SK-N-SH treated with all-trans-retinoic acid at 6 μM for 48 hours (cell line): ENCODE data around the gene SH3TC2.
A peak's percentile ranks its signal among the peaks of the same experiment; 100 is the strongest.

Source experiments
- ATAC-seq: fragments of 200-7000 bp; cut with Tn5 transposase; 3 replicates; pipeline ENCODE4 v1.9.1; 2020; ENCODE audit warnings: mild to moderate bottlenecking, moderate library complexity
- ARNTL ChIP-seq: fragments of 450-650 bp; formaldehyde crosslinking; IDR thresholded peaks from 2 replicates; pipeline ENCODE4 v1.5.0; 2020; ENCODE audit warnings: low read depth, mild to moderate bottlenecking, moderate library complexity, borderline replicate concordance
- BACH2 ChIP-seq: fragments of 250-450 bp; sonication (Bioruptor Pico); IDR thresholded peaks from 2 replicates; pipeline ENCODE4 v1.9.0; 2021; ENCODE audit warnings: mild to moderate bottlenecking, borderline replicate concordance
- CSDC2 ChIP-seq: fragments of 250-450 bp; sonication (Bioruptor Pico); IDR thresholded peaks from 2 replicates; pipeline ENCODE4 v1.5.0; 2020; ENCODE audit warnings: mild to moderate bottlenecking, moderate library complexity
- ESRRG ChIP-seq: fragments of 250-450 bp; sonication (Bioruptor Pico); IDR thresholded peaks from 2 replicates; pipeline ENCODE4 v1.6.1; 2021; ENCODE audit warnings: mild to moderate bottlenecking
- GLIS3 ChIP-seq: fragments of 250-450 bp; sonication (Bioruptor Pico); IDR thresholded peaks from 2 replicates; pipeline ENCODE4 v1.5.0; 2020; ENCODE audit warnings: mild to moderate bottlenecking, moderate library complexity
- ISL1 ChIP-seq: fragments of 250-450 bp; sonication (Bioruptor Pico); IDR thresholded peaks from 2 replicates; pipeline ENCODE4 v2.1.2; 2022; ENCODE audit warnings: mild to moderate bottlenecking, moderate library complexity
- OSR1 ChIP-seq: fragments of 250-450 bp; sonication (Bioruptor Pico); IDR thresholded peaks from 2 replicates; pipeline ENCODE4 v1.8.0; 2022; ENCODE audit warnings: moderate library complexity, mild to moderate bottlenecking, inconsistent platforms
- PPARA ChIP-seq: fragments of 250-450 bp; sonication (Bioruptor Pico); IDR thresholded peaks from 2 replicates; pipeline ENCODE4 v1.5.0; 2020; ENCODE audit warnings: mild to moderate bottlenecking, borderline replicate concordance
- RARB ChIP-seq: fragments of 250-450 bp; sonication (Bioruptor Pico); IDR thresholded peaks from 2 replicates; pipeline ENCODE4 v1.8.0; 2021; ENCODE audit warnings: mild to moderate bottlenecking, moderate library complexity
- SNAI2 ChIP-seq: fragments of 250-450 bp; sonication (Bioruptor Pico); IDR thresholded peaks from 2 replicates; pipeline ENCODE4 v1.5.0; 2020; ENCODE audit warnings: mild to moderate bottlenecking, moderate library complexity
- TCF4 ChIP-seq: fragments of 250-450 bp; sonication (Bioruptor Pico); IDR thresholded peaks from 2 replicates; pipeline ENCODE4 v1.8.0; 2021; ENCODE audit warnings: mild to moderate bottlenecking, moderate library complexity, borderline replicate concordance
- TOX ChIP-seq: fragments of 250-450 bp; sonication (Bioruptor Pico); IDR thresholded peaks from 2 replicates; pipeline ENCODE4 v1.8.0; 2021; ENCODE audit warnings: mild to moderate bottlenecking, moderate library complexity, borderline replicate concordance
- ZFP30 ChIP-seq: fragments of 450-650 bp; formaldehyde crosslinking; IDR thresholded peaks from 2 replicates; pipeline ENCODE4 v1.5.0; 2022; ENCODE audit warnings: mild to moderate bottlenecking, moderate library complexity
- ZNF565 ChIP-seq: fragments of 450-650 bp; formaldehyde crosslinking; conservative IDR thresholded peaks from 2 replicates; pipeline ENCODE4 v1.5.0; 2020; ENCODE audit warnings: low read depth, mild to moderate bottlenecking, moderate library complexity
- ZNF70 ChIP-seq: fragments of 450-650 bp; formaldehyde crosslinking; IDR thresholded peaks from 2 replicates; pipeline ENCODE4 v1.5.0; 2020; ENCODE audit warnings: mild to moderate bottlenecking, moderate library complexity
- ZNF8 ChIP-seq: fragments of 450-650 bp; formaldehyde crosslinking; IDR thresholded peaks from 2 replicates; pipeline ENCODE4 v1.5.0; 2020; ENCODE audit warnings: mild to moderate bottlenecking, moderate library complexity
- TF ChIP-seq, protein P1 (sequence below): fragments of 250-450 bp; sonication (Bioruptor Pico); IDR thresholded peaks from 2 replicates; pipeline ENCODE4 v1.8.0; 2020; ENCODE audit warnings: mild to moderate bottlenecking, moderate library complexity, borderline replicate concordance
- TF ChIP-seq, protein P2 (sequence below): fragments of 250-450 bp; sonication (Bioruptor Pico); IDR thresholded peaks from 2 replicates; pipeline ENCODE4 v1.8.0; 2021; ENCODE audit warnings: low read depth, mild to moderate bottlenecking, moderate library complexity, borderline replicate concordance
- TF ChIP-seq, protein P3 (sequence below): fragments of 250-450 bp; sonication (Bioruptor Pico); IDR thresholded peaks from 2 replicates; pipeline ENCODE4 v1.5.1; 2020; ENCODE audit warnings: low read depth, mild to moderate bottlenecking, moderate library complexity
- TF ChIP-seq, protein P4 (sequence below): fragments of 250-450 bp; sonication (Bioruptor Pico); IDR thresholded peaks from 2 replicates; pipeline ENCODE4 v1.5.0; 2020; ENCODE audit warnings: mild to moderate bottlenecking, moderate library complexity
- TF ChIP-seq, protein P5 (sequence below): fragments of 250-450 bp; sonication (Bioruptor Pico); IDR thresholded peaks from 2 replicates; pipeline ENCODE4 v1.5.1; 2021; ENCODE audit warnings: mild to moderate bottlenecking, moderate library complexity

SH3TC2 gene

DNA sequence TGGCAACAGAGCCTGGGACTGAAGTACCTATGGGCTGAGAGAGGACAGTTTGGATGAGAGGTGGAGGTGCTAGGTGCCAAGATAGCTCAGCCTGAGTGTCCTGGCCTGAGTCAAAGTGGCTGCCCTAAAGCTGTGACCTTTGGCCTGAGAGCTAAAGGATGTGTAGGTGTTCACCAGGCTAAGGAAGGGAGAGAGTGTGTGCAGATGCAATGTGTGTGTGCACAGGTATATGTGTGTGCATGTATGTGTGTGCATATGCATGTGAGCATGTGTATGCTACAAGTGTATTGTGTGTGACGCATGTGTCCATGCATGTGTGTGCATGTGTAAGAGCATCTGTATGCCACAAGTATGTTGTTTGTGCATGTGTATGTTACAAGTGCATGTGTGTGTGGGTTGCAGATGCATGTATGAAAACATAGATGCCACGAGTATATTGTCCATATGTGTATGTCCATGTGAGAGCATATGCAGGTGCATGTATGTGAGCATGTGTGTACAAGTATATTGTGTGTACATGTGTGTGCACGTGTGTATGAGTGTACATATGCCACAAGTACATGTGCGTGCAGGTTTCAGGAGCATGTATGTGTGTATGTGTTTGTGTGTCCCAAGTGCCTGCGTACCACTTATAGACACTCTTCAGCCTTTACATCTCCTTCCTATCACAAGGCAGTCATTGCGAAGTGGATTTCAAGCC lies 102.6 kb downstream of the SH3TC2 start (continued):
- TF ChIP-seq, protein P1, sequence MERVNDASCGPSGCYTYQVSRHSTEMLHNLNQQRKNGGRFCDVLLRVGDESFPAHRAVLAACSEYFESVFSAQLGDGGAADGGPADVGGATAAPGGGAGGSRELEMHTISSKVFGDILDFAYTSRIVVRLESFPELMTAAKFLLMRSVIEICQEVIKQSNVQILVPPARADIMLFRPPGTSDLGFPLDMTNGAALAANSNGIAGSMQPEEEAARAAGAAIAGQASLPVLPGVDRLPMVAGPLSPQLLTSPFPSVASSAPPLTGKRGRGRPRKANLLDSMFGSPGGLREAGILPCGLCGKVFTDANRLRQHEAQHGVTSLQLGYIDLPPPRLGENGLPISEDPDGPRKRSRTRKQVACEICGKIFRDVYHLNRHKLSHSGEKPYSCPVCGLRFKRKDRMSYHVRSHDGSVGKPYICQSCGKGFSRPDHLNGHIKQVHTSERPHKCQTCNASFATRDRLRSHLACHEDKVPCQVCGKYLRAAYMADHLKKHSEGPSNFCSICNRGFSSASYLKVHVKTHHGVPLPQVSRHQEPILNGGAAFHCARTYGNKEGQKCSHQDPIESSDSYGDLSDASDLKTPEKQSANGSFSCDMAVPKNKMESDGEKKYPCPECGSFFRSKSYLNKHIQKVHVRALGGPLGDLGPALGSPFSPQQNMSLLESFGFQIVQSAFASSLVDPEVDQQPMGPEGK (CRISPR knock-in tag) = no peak
- no peak for TF ChIP-seq TOX

DNA sequence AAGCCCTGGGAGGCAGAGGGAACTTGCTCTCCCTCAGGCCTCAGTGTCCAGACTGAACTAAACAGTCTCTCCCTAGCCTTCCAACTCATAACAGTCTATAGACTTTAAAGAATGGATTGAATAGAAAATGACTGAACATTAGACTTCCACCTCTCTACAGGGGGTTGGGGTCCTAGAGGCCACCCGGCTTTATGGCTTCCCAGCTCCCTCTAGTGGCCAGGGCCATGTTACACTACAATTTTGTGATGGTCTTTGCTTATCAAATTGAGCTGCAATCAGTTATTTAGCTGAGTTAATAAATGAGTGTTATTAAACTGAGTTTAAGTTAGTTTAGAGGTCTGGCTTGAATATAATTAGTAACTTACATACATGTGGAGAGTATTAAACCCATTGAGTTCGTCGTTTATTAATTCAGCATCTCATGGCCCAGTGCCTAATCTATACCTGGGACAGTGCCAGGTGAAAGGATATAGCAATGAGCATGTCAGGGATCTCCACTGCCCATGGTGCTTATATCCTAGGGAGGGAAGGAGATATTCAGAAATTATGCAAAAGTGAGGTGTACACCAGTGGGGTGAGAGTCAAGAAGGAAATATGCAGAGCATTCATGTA lies 105.2 kb downstream of the SH3TC2 start:
- TF ChIP-seq, protein P2, sequence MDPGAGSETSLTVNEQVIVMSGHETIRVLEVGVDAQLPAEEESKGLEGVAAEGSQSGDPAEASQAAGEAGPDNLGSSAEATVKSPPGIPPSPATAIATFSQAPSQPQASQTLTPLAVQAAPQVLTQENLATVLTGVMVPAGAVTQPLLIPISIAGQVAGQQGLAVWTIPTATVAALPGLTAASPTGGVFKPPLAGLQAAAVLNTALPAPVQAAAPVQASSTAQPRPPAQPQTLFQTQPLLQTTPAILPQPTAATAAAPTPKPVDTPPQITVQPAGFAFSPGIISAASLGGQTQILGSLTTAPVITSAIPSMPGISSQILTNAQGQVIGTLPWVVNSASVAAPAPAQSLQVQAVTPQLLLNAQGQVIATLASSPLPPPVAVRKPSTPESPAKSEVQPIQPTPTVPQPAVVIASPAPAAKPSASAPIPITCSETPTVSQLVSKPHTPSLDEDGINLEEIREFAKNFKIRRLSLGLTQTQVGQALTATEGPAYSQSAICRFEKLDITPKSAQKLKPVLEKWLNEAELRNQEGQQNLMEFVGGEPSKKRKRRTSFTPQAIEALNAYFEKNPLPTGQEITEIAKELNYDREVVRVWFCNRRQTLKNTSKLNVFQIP (CRISPR knock-in tag) = no peak
- no peak for TF ChIP-seq SNAI2
- TF ChIP-seq ARNTL (CRISPR knock-in tag) = no peak
- no peak for TF ChIP-seq TCF4
- TF ChIP-seq ESRRG (CRISPR knock-in tag) = no peak
- TF ChIP-seq, protein P3, sequence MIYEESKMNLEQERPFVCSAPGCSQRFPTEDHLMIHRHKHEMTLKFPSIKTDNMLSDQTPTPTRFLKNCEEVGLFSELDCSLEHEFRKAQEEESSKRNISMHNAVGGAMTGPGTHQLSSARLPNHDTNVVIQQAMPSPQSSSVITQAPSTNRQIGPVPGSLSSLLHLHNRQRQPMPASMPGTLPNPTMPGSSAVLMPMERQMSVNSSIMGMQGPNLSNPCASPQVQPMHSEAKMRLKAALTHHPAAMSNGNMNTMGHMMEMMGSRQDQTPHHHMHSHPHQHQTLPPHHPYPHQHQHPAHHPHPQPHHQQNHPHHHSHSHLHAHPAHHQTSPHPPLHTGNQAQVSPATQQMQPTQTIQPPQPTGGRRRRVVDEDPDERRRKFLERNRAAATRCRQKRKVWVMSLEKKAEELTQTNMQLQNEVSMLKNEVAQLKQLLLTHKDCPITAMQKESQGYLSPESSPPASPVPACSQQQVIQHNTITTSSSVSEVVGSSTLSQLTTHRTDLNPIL = no peak
- TF ChIP-seq ISL1 (CRISPR knock-in tag) = no peak
- TF ChIP-seq ZNF8 (CRISPR knock-in tag) = no peak
- TF ChIP-seq ZNF565 (CRISPR knock-in tag) = no peak
- TF ChIP-seq ZFP30 (CRISPR knock-in tag) = no peak
- no peak for TF ChIP-seq CSDC2
- no peak for TF ChIP-seq RARB
- TF ChIP-seq OSR1 (CRISPR knock-in tag) = no peak
- no peak for TF ChIP-seq BACH2 (CRISPR knock-in tag)
- TF ChIP-seq, protein P1 (CRISPR knock-in tag) = no peak
- peak; percentile 84 for ATAC-seq

DNA sequence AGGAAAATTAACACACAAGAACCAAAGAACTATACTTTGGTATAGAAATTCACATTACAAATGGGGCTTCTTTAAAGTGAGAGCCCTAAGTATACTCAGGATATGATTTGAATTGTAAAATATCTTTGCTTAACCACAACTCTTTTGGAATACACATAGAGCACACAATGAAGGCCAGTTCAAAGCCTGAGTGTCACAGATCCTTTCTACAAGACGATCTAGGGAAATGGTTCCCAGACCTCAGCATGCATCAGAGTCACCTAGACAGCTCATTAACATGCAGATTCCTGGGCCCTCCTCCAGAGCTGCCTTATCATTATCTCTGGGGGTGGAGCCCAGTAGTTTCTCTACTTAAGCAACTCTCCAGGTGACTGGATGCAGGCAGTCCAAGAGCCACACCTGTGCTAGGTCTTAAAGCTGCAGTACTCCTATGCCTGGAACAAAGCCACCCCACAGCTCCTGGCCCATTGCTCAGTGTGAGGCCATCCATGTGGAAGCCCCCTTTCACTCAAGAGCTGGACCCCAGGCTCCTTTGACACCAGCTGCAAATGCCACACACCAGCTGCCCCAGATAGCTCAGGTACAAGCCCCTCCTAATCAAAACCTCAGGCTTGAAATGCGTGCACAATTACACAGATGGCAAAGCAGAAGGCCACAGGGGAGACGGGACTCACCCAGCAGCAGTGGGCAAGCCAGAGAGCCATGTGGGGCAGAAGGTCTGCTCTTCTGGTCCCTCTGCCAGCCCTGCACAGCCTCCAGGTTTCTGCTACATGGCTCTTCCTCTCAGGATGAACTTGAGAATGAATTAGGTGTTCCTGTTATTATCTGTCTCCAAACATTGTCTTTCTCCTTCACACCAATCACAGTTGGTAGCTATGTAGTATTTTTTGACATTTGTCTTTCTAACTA lies 106.1 kb downstream of the SH3TC2 start:
- ATAC-seq = no peak
- TF ChIP-seq GLIS3 (CRISPR knock-in tag) (no peak), ZNF70 (CRISPR knock-in tag) (no peak), TCF4 (no peak), ISL1 (CRISPR knock-in tag) (no peak), ZNF8 (CRISPR knock-in tag) (no peak), BACH2 (CRISPR knock-in tag) (no peak), SNAI2 (no peak), PPARA (no peak), TOX (no peak), ZNF565 (CRISPR knock-in tag) (no peak), ARNTL (CRISPR knock-in tag) (no peak), CSDC2 (no peak), RARB (no peak)
- TF ChIP-seq, protein P4, sequence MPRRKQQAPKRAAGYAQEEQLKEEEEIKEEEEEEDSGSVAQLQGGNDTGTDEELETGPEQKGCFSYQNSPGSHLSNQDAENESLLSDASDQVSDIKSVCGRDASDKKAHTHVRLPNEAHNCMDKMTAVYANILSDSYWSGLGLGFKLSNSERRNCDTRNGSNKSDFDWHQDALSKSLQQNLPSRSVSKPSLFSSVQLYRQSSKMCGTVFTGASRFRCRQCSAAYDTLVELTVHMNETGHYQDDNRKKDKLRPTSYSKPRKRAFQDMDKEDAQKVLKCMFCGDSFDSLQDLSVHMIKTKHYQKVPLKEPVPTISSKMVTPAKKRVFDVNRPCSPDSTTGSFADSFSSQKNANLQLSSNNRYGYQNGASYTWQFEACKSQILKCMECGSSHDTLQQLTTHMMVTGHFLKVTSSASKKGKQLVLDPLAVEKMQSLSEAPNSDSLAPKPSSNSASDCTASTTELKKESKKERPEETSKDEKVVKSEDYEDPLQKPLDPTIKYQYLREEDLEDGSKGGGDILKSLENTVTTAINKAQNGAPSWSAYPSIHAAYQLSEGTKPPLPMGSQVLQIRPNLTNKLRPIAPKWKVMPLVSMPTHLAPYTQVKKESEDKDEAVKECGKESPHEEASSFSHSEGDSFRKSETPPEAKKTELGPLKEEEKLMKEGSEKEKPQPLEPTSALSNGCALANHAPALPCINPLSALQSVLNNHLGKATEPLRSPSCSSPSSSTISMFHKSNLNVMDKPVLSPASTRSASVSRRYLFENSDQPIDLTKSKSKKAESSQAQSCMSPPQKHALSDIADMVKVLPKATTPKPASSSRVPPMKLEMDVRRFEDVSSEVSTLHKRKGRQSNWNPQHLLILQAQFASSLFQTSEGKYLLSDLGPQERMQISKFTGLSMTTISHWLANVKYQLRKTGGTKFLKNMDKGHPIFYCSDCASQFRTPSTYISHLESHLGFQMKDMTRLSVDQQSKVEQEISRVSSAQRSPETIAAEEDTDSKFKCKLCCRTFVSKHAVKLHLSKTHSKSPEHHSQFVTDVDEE (CRISPR knock-in tag) = no peak
- TF ChIP-seq, protein P1 (CRISPR knock-in tag) = no peak
- TF ChIP-seq, protein P5, sequence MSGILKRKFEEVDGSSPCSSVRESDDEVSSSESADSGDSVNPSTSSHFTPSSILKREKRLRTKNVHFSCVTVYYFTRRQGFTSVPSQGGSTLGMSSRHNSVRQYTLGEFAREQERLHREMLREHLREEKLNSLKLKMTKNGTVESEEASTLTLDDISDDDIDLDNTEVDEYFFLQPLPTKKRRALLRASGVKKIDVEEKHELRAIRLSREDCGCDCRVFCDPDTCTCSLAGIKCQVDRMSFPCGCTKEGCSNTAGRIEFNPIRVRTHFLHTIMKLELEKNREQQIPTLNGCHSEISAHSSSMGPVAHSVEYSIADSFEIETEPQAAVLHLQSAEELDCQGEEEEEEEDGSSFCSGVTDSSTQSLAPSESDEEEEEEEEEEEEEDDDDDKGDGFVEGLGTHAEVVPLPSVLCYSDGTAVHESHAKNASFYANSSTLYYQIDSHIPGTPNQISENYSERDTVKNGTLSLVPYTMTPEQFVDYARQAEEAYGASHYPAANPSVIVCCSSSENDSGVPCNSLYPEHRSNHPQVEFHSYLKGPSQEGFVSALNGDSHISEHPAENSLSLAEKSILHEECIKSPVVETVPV (CRISPR knock-in tag) = no peak
